DMS79 (cell line): ENCODE data around the gene NFKBIZ.
"Not testable (repeated sequence)": the region's sequence is repeated elsewhere in the genome, so short reads cannot be mapped to it uniquely, and the experiment has no call there.

ENCODE experiments used
- DNase-seq: peaks from one replicate; lab custom pipeline; 2025; lab: John Stamatoyannopoulos, UW

The NFKBIZ gene

DNA sequence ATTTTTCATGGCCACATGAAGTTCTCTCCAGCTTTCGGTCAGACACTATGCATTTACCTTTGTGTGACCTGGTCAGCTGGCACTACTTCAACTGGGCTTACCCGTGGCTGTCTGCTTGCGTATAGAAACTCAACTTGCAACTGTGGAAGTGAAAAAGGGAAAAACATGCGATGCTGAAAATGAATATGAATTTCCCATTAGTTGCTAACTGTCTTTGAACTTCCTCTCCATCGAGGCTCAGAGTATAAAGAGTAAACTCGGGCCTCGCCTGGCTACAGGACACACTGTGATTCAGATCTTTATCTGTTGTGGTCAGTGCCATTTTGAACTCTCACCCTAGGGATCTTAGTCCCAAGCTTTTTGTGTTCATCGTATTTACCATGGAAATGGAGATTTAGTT, 26.8 kb downstream of the NFKBIZ start:
- DNase-seq: no peak

DNA sequence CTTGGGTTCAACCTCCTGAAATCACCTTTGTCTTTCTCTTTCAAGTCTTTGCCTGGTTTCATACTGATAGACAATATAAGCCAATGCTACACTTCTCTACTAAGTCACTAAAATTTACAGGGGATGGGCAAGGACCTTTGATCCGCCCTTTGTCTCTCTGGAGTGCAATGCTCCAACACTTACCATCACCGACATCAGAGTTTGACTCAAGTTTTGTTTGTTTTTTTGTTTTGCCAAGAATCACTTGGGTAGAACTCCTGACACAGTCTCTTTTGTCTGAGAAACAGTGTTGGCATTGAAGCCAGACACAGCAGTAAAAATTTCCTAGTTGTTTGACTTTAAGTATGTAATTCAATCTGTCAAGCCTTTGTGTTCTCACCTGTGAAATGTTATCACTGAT, 29.3 kb downstream of the NFKBIZ start:
- no peak for DNase-seq

DNA sequence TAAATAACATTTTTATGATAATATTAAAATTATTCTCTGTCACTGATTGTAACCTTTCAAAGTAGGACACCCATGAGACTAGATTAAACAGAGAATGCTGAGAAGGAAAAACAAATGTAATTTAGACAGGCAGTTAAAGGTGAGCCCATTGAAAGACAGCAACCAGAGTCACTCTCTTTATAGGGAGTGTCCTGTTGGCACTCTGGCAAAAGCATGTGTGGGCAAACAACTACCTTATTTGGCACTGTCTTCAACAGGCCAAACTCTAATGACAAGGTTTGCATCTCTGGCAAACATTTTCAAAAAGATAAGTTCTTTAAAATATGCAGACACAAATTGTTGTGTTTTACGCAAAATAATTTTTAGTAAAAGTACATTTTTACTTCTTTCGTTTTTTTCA, 29.8 kb downstream of the NFKBIZ start:
- no peak for DNase-seq

DNA sequence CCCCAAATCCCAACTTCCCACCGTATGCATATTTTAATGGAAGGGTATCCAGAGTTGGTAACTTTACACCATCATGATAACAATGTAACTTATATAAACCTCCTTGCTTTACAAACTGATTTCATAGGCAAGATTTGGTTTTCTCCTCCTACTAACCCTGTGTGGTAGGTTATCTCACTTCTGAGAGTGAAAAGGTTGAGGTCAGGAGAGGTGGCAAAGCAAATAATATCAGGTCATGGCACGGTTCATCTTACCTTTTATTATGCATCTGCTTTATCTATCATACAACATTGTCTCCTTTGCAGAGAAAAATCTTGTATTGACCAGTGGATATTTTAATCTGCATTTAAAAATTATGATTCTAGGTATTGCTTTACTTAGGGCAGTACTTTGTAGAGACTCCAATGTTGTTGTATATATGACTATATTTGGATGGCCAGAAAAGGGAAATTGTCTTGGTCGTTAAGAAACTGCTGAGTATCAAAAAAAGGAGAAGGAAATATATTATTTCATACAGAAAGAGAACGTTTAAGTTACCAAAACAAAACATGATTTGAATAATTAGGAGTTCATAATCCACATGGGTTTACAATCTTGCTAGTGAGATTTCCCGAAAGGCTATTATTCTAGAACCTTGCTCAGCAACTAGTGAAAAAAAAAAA, 30.4 kb downstream of the NFKBIZ start:
- no peak for DNase-seq

DNA sequence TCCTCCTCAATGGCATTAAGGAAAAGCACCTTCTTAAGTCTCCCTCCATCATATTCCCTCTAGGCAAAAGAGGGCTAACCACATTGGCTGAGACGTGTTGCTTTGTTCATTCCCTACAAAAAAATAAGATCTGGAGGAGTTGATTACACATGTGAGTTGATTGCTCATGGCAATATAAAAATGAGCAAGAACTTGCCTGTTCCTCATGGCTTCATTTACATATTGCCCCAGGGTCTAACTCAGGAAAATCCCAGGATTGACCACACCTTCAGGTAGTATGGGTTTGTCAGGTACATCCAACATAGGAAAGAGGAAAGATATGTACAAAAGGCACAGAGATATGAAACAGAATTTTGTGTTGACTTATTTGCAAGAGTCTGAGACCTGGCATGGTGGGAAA, 35.5 kb downstream of the NFKBIZ start:
- no peak for DNase-seq

DNA sequence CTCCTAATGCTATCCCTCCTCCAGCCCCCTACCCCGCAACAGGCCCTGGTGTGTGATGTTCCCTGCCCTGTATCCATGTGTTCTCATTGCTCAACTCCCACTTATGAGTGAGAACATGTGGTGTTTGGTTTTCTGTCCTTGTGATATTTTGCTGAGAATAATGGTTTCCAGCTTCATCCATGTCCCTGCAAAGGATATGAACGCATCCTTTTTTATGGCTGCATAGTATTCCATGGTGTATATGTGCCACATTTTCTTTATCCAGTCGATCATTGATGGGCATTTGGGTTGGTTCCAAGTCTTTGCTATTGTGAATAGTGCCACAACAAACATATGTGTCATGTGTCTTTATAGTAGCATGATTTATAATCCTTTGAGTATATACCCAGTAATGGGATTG, 36.3 kb downstream of the NFKBIZ start:
- not testable (repeated sequence) for DNase-seq

DNA sequence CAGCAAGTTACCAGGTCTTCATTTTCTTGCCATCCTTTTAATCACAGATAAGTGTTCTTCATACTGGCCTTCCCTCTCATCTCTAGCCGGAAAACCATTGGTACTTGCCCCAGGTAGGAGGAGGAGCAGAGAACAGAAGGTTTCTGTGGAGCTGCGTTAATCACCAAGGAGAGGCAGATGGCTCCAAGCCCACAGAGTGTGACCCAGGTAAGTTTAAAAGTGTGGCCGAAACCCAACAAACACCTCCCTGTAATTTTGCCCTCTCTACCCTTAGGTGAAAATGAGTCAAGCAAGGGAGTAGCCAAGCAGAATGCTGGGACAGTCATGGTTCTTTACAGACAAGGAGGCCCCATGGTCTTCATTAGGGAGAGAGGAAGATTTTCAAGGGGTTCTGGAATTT, 37.3 kb downstream of the NFKBIZ start:
- DNase-seq: no peak

DNA sequence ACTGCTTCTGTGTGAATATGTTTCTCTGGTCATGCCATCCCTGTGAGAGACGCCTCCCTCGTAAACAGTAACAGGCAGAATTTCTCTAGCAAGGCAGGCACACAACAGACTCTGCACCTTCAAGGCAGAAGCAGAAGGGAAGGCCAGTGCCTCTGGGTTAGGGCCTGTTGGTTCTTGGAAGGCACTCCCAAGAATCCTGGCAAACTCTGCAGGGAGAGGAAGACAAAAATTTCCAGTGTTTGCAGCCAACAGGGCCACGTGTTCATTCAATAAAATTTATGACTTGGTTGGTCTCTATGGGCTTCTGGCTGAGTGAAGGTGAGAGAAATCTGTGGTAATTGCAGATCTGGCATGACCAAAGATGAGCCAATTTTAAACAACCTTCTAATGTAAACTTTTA, 39.3 kb downstream of the NFKBIZ start:
- DNase-seq: no peak

DNA sequence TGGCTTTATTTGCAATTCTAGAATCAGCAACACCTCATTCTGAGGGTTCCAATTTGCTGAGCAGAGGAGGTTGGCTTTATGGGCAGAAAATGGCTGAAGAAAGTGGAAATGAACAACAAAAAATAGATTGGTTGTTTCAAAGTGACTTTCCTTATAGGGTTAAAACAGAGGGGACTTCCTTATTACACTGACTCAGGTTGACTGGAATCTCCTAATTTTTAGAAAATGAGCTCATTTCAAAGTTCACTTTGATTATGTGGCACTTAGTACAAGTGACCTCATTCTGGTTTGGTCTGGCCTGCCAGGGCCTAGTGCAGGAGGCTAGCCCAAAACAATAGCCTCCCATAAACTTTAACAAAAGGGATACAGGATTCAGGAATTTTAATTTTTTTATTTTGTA, 41.4 kb downstream of the NFKBIZ start:
- DNase-seq: no peak

DNA sequence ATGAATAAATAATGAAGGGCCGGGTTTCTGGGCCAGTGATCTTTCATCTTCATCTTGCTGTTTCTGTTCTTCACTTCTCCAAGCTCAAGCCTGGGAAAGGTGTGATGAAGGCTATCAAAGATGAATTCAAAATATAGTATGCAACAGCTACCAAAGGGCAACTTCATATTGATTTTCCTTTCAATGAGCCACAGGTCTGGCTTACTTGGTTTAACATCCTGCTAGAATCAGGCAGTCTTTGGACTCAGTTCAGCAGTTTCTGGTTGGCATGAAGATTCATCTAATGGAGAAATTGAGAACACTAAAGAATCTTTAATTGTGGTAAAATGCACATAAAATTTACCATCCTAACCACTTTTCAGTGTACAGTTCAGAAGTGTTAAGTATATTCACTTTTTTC, 43.3 kb downstream of the NFKBIZ start:
- DNase-seq: no peak

DNA sequence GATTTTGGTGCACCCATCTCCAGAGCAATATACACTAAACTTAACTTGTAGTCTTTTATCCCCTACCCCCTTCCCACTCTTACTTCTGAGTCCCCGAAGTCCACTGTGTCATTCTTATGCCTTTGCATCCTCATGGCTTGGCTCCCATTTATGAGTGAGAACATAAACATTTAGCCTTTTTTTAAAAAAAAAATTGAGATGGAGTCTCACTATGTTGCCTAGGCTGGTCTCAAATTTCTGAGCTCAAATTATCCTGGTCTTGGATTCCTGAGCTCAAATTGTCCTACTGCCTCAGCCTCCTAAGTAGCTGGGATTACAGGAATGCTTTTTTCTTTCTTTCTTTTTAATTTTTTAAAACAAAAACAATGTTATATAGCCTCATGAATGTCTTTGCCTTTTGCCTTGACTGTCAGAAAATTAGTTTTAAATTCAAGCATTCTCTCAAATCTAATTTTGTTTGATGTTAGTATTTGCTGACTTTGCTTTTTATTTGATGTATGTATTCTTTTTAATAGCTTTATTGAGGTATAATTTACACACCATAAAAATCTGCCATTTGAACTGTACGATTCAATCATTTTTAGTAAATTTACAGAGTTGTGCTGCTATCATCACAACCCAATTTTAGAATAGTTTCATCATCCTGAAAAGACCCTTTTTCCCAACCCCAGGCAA, 46.9 kb downstream of the NFKBIZ start:
- no peak for DNase-seq

DNA sequence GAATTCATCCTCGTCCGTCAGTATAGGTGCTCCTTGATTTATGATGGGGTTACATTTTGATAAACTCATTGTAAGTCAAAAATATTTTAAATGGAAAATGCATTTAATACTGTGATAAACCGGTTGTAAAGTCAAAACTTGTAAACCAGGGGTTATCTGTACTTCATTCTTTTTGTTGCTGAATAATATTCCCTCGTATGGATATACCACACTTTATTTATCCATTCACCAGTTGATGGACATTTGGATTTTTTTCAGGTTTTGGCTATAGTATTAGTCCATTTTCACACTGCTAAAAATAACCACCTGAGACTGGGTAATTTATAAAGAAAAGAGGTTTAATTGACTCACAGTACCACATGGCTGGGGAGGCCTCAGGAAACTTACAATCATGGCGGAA, 47.7 kb downstream of the NFKBIZ start:
- DNase-seq: no peak

DNA sequence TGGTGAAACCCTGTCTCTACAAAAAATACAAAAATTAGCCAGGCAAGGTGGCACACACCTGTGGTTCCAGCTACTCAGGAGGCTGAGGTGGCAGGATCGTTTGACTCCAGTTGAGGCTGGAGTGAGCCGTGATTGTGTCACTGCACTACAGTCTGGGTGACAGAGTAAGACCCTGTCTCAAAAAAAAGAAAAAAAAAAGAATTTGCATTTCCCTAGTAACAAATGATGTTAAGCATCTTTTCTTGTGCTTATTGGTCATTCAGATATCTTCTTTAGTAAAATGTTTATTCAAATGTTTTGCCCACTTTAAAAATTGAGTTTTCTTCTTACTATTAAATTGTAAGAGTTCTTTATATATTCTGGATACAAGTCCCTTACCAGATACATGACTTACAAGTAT, 48.7 kb downstream of the NFKBIZ start:
- no peak for DNase-seq

DNA sequence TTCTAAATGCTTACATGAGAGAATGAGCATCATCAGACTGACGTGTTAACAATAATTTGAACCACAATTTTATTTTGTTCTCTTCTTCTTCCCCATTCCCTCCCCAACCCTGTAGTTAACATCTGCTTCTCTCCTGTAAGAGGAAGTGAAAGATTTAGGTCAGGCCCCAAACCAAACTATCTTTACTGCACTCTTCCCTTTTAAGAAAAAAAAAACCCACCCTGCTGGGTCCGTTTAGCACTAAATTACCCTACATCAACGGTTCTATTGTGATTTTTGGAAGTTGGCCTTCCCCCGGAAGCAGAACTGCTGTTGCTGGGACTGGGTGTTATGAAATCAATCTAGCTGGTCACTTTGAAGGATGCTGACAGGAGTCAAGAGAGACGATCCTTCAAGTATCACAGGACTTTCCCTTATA, 49.4 kb downstream of the NFKBIZ start:
- no peak for DNase-seq

DNA sequence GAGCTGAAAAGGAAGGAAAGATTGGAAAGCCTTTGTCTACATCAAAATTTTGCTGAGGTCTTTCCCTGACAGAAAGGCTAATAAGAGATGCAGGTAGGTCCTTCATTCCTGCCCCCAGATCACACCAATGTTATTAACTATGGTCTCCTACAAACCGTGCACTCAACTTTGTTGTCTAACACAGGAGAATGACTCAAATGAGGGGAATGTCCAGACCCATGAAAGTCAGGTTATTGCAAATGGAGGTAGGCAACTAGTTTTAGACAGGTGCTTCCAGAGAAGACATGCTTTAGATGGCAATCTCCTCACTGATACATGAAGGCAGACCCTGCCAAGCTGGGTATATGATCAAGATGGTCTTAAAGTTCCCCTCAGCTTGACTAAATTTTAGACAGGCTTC, 51.0 kb downstream of the NFKBIZ start:
- DNase-seq: no peak

DNA sequence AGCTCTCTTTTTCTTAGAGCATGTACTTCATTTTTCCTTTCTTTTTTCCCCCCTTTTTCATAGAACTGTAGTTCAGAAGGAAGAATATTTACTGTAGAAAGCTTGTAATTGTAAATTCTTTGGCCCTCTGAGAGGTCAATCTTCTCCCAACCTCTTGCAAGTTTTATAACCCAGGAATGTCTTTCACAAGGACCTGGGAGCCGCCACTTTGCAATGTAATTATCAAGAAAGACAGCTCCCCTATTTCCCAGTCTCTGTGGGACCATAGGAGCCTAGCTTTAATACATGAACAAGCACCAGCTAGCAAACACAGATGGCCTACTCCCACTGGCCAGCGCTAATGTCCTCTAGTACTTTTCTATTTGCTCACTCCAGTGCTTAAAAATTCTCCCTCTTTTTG, 51.4 kb downstream of the NFKBIZ start:
- no peak for DNase-seq

DNA sequence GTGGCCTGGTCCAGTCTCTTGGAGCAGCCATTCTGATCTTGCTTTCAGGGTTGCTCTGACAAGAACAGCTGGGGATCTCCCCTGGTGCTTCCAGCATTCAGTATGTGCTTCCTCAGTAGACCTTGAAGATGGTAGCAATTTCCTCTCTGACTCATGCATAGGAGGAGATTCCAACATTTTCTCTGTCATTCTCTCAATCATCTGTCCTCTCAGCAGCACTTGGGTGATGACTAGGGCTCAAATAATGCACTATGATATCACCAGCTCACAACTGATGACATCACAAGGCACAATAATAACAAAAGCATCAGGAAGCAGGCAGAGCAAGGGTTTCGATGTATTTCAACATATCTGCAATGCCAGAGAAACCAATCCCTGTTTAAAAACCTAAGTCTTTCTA, 52.7 kb downstream of the NFKBIZ start:
- no peak for DNase-seq

DNA sequence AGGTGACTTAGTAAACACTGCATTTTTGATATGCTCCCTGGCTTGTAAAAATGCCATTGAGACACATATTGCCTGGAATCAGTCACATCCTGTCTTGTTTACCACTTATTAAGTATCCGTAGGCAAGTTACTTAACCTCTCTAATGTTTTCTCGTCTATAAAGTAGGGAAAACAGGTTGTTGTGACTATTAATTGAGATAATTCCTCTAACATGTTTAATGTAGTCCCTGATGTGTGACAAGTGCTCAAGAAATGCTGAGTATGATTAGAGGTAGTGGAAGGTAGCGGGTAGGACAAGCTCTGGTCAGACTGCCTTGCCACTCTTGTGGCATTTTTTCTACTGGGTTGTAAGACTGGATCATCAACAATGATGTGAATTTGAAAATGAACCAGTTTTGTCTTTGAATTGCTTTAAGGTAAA, 54.1 kb downstream of the NFKBIZ start:
- no peak for DNase-seq

DNA sequence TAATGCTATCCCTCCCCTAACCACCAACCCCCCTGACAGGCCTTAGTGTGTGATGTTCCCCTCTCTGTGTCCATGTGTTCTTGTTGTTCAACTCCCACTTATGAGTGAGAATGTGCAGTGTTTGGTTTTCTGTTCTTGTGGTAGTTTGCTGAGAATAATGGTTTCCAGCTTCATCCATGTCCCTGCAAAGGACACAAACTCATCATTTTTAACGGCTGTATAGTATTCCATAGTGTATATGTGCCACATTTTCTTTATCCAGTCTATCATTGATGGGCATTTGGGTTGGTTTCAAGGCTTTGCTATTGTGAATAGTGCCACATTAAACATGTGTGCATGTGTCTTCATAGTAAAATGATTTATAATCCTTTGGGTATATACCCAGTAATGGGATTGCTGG, 56.3 kb downstream of the NFKBIZ start:
- not testable (repeated sequence) for DNase-seq
